Neutrophil (primary cell): ENCODE results near the gene OSBPL3.

Experiments used
- H3K27ac ChIP-seq: fragments of 200-600 bp; sonication (generic); 2 replicates; pipeline ENCODE4 v1.5.1; 2016; ENCODE audit warnings: mild to moderate bottlenecking, moderate library complexity
- H3K27me3 ChIP-seq: fragments of 200-600 bp; sonication (generic); 2 replicates; pipeline ENCODE4 v1.6.0; 2016; ENCODE audit warnings: mild to moderate bottlenecking
- H3K36me3 ChIP-seq: fragments of 200-600 bp; sonication (generic); 2 replicates; pipeline ENCODE4 v1.5.1; 2017
- H3K4me1 ChIP-seq, 2 experiments: fragments of 200-600 bp in 1 of 2; sonication (generic) in 1 of 2; 1 replicate in 1 of 2; 2 replicates in 1 of 2; pipeline versions ENCODE4 v1.5.1 to v1.6.1; 2013 to 2016; ENCODE audit warnings: low read depth in 1 of 2, low read length in 1 of 2, mild to moderate bottlenecking in 1 of 2, moderate library complexity in 1 of 2; ENCODE audit not compliant: control insufficient read depth in 1 of 2, insufficient read depth in 1 of 2
- H3K4me3 ChIP-seq, 2 experiments: fragments of 200-600 bp in 1 of 2; sonication (generic) in 1 of 2; 1 replicate in 1 of 2; 2 replicates in 1 of 2; pipeline ENCODE4 v1.5.1; 2013 to 2016; ENCODE audit warnings: low read depth in 1 of 2, low read length in 1 of 2, mild to moderate bottlenecking in 1 of 2, moderate library complexity in 1 of 2
- H3K9me3 ChIP-seq: fragments of 200-600 bp; sonication (generic); 2 replicates; pipeline ENCODE4 v1.5.1; 2016
- CTCF ChIP-seq: fragments of 200-600 bp; sonication (generic); IDR thresholded peaks from 2 replicates; pipeline ENCODE4 v1.5.1; 2016; ENCODE audit warnings: antibody characterized with exemption

The OSBPL3 gene

DNA sequence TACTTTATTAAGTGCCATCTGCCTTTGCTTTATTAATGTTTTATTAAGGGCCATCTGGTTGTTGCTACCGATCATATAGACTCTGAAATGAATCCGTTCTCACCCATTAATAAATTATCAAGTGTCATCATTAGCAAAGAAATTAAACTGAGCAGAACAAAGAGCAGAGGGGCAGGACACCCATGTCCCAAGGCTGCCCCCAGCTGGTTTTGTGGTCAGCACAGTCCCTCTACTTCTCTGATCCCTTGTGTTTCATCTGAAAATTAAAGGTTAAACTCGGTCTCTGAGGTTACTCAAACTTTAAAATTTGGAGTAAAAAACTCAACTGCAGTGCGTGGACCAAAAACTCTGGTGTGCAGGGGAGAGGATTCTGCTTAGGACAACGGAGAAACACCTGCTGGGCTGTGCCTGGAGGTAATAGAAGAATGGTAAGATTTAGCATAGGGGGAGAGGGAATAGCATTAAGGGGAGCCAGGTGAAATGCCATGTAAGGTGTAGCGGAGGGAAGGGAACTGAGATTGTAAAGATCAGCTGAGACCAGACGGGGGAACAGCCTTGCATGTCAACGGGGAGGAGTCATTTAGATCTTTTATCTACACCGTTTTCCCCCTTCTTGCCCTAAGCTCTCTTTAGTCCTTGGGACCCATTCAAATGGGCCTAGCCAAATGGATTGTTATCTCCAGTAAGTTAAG lies 212.0 kb downstream of the OSBPL3 start:
- no peak for TF ChIP-seq CTCF

GRCh38 chr7:24764972-24765744 lies 214.8 kb downstream of the OSBPL3 start:
- no peaks in the 10 kb centered on the region for H3K36me3 ChIP-seq
- H3K4me1 ChIP-seq, result no peaks in the 10 kb centered on the region
- no peak overlapping the region for H3K27ac ChIP-seq
- H3K9me3 ChIP-seq, result no peaks in the 10 kb centered on the region
- no peak overlapping the region for H3K4me3 ChIP-seq
- no peak for TF ChIP-seq CTCF
- H3K27me3 ChIP-seq, result peaks cover 53% of the 10 kb centered on the region

More for the DNA sequence above, 212.0 kb downstream of the OSBPL3 start:
- H3K9me3 ChIP-seq, result no peaks in the 10 kb centered on the region
- H3K4me1 ChIP-seq, result no peaks in the 10 kb centered on the region
- H3K36me3 ChIP-seq, result no peaks in the 10 kb centered on the region
- H3K27me3 ChIP-seq, result peaks cover 25% of the 10 kb centered on the region
- no peak overlapping the region for H3K27ac ChIP-seq
- no peak overlapping the region for H3K4me3 ChIP-seq

GRCh38 chr7:24764011-24764410 lies 216.0 kb downstream of the OSBPL3 start:
- Histone ChIP-seq H3K36me3 (no peaks in the 10 kb centered on the region), H3K4me1 (no peaks in the 10 kb centered on the region), H3K27ac (no peak overlapping the region), H3K9me3 (no peaks in the 10 kb centered on the region), H3K27me3 (peaks cover 64% of the 10 kb centered on the region), H3K4me3 (no peak overlapping the region)
- no peak for TF ChIP-seq CTCF

DNA sequence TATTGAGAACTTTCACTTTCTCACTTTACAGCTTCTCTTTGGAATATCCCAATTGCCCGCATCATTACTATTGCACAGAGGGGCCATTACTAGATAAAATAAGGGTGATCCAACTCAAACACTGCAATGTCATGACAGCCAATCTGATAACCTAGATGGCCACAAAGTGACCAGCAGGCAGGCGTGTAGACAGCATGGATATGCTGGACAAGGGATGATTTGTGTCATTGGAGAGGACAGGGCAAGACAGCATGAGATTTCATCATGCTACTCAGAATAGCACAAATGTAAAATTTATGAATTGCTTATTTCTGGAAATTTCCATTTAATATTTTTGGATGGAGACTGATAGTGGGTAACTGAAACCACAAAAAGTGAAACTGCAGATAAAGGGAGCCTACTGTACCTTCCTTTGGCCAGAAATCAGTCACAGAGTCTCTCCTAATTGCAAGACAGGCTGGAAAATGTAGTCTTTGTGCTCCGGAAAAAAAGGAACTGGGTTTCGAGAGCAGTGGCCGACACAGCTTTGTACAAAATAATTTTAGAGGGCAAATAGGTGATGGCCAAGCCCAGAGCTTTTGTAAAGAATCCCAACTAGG lies 216.6 kb downstream of the OSBPL3 start:
- Histone ChIP-seq H3K4me3 (no peak overlapping the region), H3K9me3 (no peaks in the 10 kb centered on the region), H3K27me3 (peaks cover 70% of the 10 kb centered on the region), H3K4me1 (no peaks in the 10 kb centered on the region), H3K36me3 (no peaks in the 10 kb centered on the region), H3K27ac (no peak overlapping the region)
- TF ChIP-seq CTCF, result no peak

DNA sequence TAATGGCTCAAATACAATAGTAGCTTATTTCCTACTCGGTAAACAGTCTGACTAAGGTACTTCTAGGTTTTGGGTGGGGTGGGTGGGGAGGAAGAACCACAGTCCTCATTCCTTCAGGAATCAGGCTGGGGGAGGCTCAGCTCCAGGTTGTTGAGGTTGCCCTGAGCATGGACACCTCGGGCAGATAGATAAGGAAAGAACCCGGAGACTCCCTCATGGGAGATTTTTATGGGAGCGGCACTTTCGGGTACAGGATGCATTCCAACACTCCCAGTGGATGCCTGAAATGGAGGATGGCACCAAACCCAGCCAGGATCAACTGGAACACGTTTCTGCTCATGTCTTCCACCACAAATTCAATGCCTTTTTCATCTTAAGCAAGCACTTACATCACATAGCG lies 217.2 kb downstream of the OSBPL3 start:
- Histone ChIP-seq H3K36me3 (no peaks in the 10 kb centered on the region), H3K27me3 (peaks cover 77% of the 10 kb centered on the region), H3K9me3 (no peaks in the 10 kb centered on the region), H3K4me1 (no peaks in the 10 kb centered on the region), H3K27ac (no peak overlapping the region), H3K4me3 (no peak overlapping the region)
- no peak for TF ChIP-seq CTCF
